Raji (cell line): ENCODE data around the gene MAD1L1.

ENCODE experiments used
- POLR2A ChIP-seq: IDR thresholded peaks from 2 replicates; pipeline ENCODE4 v1.6.1; 2011; ENCODE audit warnings: low read depth, low read length, control low read depth; ENCODE audit not compliant: insufficient read depth

Gene MAD1L1

GRCh38 chr7:2263176-2263575 lies 30.4 kb upstream of the MAD1L1 start:
- TF ChIP-seq POLR2A = no peak

GRCh38 chr7:2261611-2262010 lies 28.9 kb upstream of the MAD1L1 start:
- no peak for TF ChIP-seq POLR2A

- TF ChIP-seq POLR2A = no peak
Measured at GRCh38 chr7:2260820-2261219, 28.1 kb upstream of the MAD1L1 start.

- no peak for TF ChIP-seq POLR2A
Measured at GRCh38 chr7:2259480-2259879, 26.7 kb upstream of the MAD1L1 start.

GRCh38 chr7:2258661-2259365 lies 26.1 kb upstream of the MAD1L1 start:
- no peak for TF ChIP-seq POLR2A

- TF ChIP-seq POLR2A = no peak
Measured at GRCh38 chr7:2257651-2258050, 24.9 kb upstream of the MAD1L1 start.

- no peak for TF ChIP-seq POLR2A
Measured at GRCh38 chr7:2257046-2257551, 24.4 kb upstream of the MAD1L1 start.

GRCh38 chr7:2256306-2257045 lies 23.7 kb upstream of the MAD1L1 start:
- TF ChIP-seq POLR2A = no peak

GRCh38 chr7:2255145-2256139 lies 22.7 kb upstream of the MAD1L1 start:
- TF ChIP-seq POLR2A = no peak

GRCh38 chr7:2254429-2255144 lies 21.8 kb upstream of the MAD1L1 start:
- no peak for TF ChIP-seq POLR2A

GRCh38 chr7:2253525-2254244 lies 20.9 kb upstream of the MAD1L1 start:
- TF ChIP-seq POLR2A = no peak

GRCh38 chr7:2253021-2253420 lies 20.3 kb upstream of the MAD1L1 start:
- no peak for TF ChIP-seq POLR2A

- TF ChIP-seq POLR2A = no peak
Measured at GRCh38 chr7:2251841-2252771, 19.4 kb upstream of the MAD1L1 start.
